ENCODE measurements around the gene ARHGAP40. TPM values are rescaled to one million over a fixed set of nuclear protein-coding genes. Genes with fewer than 3 reads are reported as not detected.

The ARHGAP40 gene
- total and polyA plus RNA-seq, 2 of the 13 experiments (the other 11 are each of a cell fraction or from before 2014, with no cell fraction given), result 0.75 to 2.1 TPM

GRCh38 chr20:38581013-38581412, 20.6 kb upstream of the ARHGAP40 start, which contains the start of gene ADIG (continued):
- no peak for TF ChIP-seq E2F2 (CRISPR knock-in tag; IDR thresholded peaks at IDR 0.05; ENCODE audit: borderline replicate concordance)
- TF ChIP-seq FOSL2 (CRISPR knock-in tag; IDR thresholded peaks at IDR 0.05), result peak; percentile 64
- TF ChIP-seq ZFP36L1 (CRISPR knock-in tag; IDR thresholded peaks at IDR 0.05), result no peak
- TF ChIP-seq ARID5B (CRISPR knock-in tag; IDR thresholded peaks at IDR 0.05), result no peak
- 0 out of 2 replicates have a peak, but pooled peaks have one; percentile 46 for TF ChIP-seq ZNF121 (CRISPR knock-in tag; IDR thresholded peaks at IDR 0.05)
- TF ChIP-seq MAFF (IDR thresholded peaks at IDR 0.05; ENCODE audit: low read depth, low read length), result no peak
- no peak for TF ChIP-seq PBX3 (CRISPR knock-in tag; IDR thresholded peaks at IDR 0.05; ENCODE audit: borderline replicate concordance)
- no peak for TF ChIP-seq PRDM15 (CRISPR knock-in tag; IDR thresholded peaks at IDR 0.05)
- TF ChIP-seq ZNF546 (CRISPR knock-in tag; conservative IDR thresholded peaks at IDR 0.05), result no peak
- TF ChIP-seq NR2F2 (IDR thresholded peaks at IDR 0.05; ENCODE audit: borderline replicate concordance, low read depth), result no peak
- TF ChIP-seq EP300 (IDR thresholded peaks at IDR 0.05; ENCODE audit: low read depth in 2 of 2, low read length in 2 of 2), result no peak
- no peak for TF ChIP-seq EP300 (CRISPR knock-in tag; IDR thresholded peaks at IDR 0.05; ENCODE audit: borderline replicate concordance)
- TF ChIP-seq ATF5 (CRISPR knock-in tag; IDR thresholded peaks at IDR 0.05; ENCODE audit: low read depth), result no peak
- no peak for TF ChIP-seq SAFB2 (CRISPR knock-in tag; IDR thresholded peaks at IDR 0.05; ENCODE audit: borderline replicate concordance, low read depth)
- no peak for TF ChIP-seq JARID2 (CRISPR knock-in tag; IDR thresholded peaks at IDR 0.05; ENCODE audit: insufficient replicate concordance)
- TF ChIP-seq ZSCAN21 (CRISPR knock-in tag; IDR thresholded peaks at IDR 0.05; ENCODE audit: borderline replicate concordance), result no peak
- no peak for TF ChIP-seq ZSCAN25 (CRISPR knock-in tag; IDR thresholded peaks at IDR 0.05)
